Pancreas (tissue), 10 donors: ENCODE results near the gene RNF157. TPM values are rescaled to one million over a fixed set of nuclear protein-coding genes. Genes with fewer than 3 reads are reported as not detected.

ENCODE experiments used
- ATAC-seq, 4 donors: fragments of 200-7000 bp; cut with Tn5 transposase; one replicate each; pipeline versions ENCODE4 v1.8.0 to v1.9.1; 2020; ENCODE audit warnings: mild to moderate bottlenecking in 4 of 4, moderate library complexity in 4 of 4
- DNase-seq, 6 donors: peaks; one replicate each; pipeline ENCODE4 v3.0.0-alpha.2; 2020
- FAIRE-seq: peaks from 2 replicates; lab custom pipeline; 2012; peaks lifted over from hg19 to GRCh38; lab: Jason Lieb, UNC
- H3K27ac ChIP-seq, 4 donors: fragments of 200-600 bp; sonication (generic); 1 replicate in 3 of 4; 2 replicates in 1 of 4; pipeline versions ENCODE4 v1.5.0 to v1.8.0; 2020
- H3K27me3 ChIP-seq, 4 donors: fragments of 200-600 bp; one replicate each; pipeline ENCODE4 v1.8.0; 2021
- H3K36me3 ChIP-seq, 3 donors: fragments of 200-600 bp; sonication (generic) in 1 of 3; one replicate each; pipeline versions ENCODE4 v1.5.0 to v1.8.0; 2020 to 2021
- H3K4me1 ChIP-seq, 3 donors: fragments of 200-600 bp; one replicate each; pipeline ENCODE4 v1.8.0; 2021
- H3K4me3 ChIP-seq, 4 donors: fragments of 200-600 bp; sonication (generic) in 2 of 4; one replicate each; pipeline versions ENCODE4 v1.5.0 to v1.8.0; 2020 to 2021
- H3K9me3 ChIP-seq, 4 donors: fragments of 200-600 bp; one replicate each; pipeline ENCODE4 v1.8.0; 2021
- CTCF ChIP-seq, 4 donors: fragments of 200-600 bp; sonication (generic) in 3 of 4; IDR thresholded peaks; one replicate each; pipeline versions ENCODE4 v1.5.0 to v1.8.0; 2021; ENCODE audit warnings: antibody characterized with exemption in 4 of 4
- WGBS, 2 donors: extraction: QIAGEN DNeasy Blood & Tissue Kit; methylation state at CpG; one replicate each; pipeline ENCODE4 v1.1.7; 2013; 5-methylcytosine and 5-hydroxymethylcytosine counted together
- intact Hi-C, 3 donors: fragments of 100-400 bp; cut with DNase I; formaldehyde crosslinking; loops; one replicate each; pipeline versions ENCODE4 v1.11.1 to v1.14.2; 2022
- polyA plus RNA-seq, 2 donors: library from polyadenylated mRNA; stranded (reverse); fragments of 200-250 nt; gene quantifications; one replicate each; pipeline ENCODE4 v1.2.3, GENCODE V29; 2013
- total RNA-seq, 6 donors: library from RNA; stranded (reverse); fragmentation: NEBNext Ultra II Directional in 4 of 6; extraction: Animal tissue kit (Norgen Biotek cat#: 25700) in 4 of 6; gene quantifications; one replicate each; pipeline versions ENCODE4 v1.2.1 to v1.2.4, GENCODE V29; 2021 to 2023
- donor health status: healthy with polysubstance abuse.
- donor health status: DM: no; HTN: no; CAD: no; lungs with moderate emphysema.
- donor health status: DM: no; HTN: no; CAD: no.
- donor health status: control.
- donor health status: control.
- donor health status: Bipolar disorder and iron deficiency.
- donor health status: DM: yes; HTN: yes; CAD: no.
- donor health status: DM: no; HTN: no; CAD: no.
- donor health status: DM: no; HTN: no; CAD: no.
- donor health status: DM: yes; HTN: yes; CAD: no.

The RNF157 gene
- total and polyA plus RNA-seq, 8 donors, result 0.87 to 6.4 (median 3.3) TPM

GRCh38 chr17:76160896-76161528, 79.3 kb downstream of the RNF157 start:
- H3K9me3 ChIP-seq, result no peaks in the 10 kb centered on the region
- no peak overlapping the region for H3K27ac ChIP-seq
- no peak overlapping the region for H3K4me3 ChIP-seq
- DNase-seq, result no peak
- no peaks in the 10 kb centered on the region for H3K27me3 ChIP-seq
- intact Hi-C loops, result no loop called here
- WGBS, 2 donors, result 66 to 67% methylated on average over 8 of the region's 8 CpGs
- TF ChIP-seq CTCF (IDR thresholded peaks at IDR 0.05), result no peak
- H3K36me3 ChIP-seq, result no peaks in the 10 kb centered on the region
- ATAC-seq, result peak in 1 of 4 donors; percentile 31
- no peaks in the 10 kb centered on the region for H3K4me1 ChIP-seq
- FAIRE-seq, result no peak

GRCh38 chr17:76159157-76159556, 81.1 kb downstream of the RNF157 start:
- no peak for DNase-seq
- Histone ChIP-seq H3K9me3 (no peaks in the 10 kb centered on the region), H3K36me3 (no peaks in the 10 kb centered on the region), H3K4me1 (no peaks in the 10 kb centered on the region), H3K27ac (no peak overlapping the region), H3K27me3 (no peaks in the 10 kb centered on the region), H3K4me3 (no peak overlapping the region)
- ATAC-seq, result no peak
- FAIRE-seq, result no peak
- intact Hi-C loops, result no loop called here
- 75 to 84% methylated on average over 9 of the region's 9 CpGs for WGBS, 2 donors
- no peak for TF ChIP-seq CTCF (IDR thresholded peaks at IDR 0.05)

- H3K4me1 ChIP-seq, result no peaks in the 10 kb centered on the region
- no peak overlapping the region for H3K27ac ChIP-seq
- no peaks in the 10 kb centered on the region for H3K36me3 ChIP-seq
- no peak for ATAC-seq
- no peak for FAIRE-seq
- WGBS, 2 donors, result 79 to 83% methylated on average over 5 of the region's 5 CpGs
- H3K9me3 ChIP-seq, result no peaks in the 10 kb centered on the region
- no peak for DNase-seq
- H3K4me3 ChIP-seq, result no peak overlapping the region
- TF ChIP-seq CTCF (IDR thresholded peaks at IDR 0.05), result no peak
- intact Hi-C loops, result no loop called here
- H3K27me3 ChIP-seq, result no peaks in the 10 kb centered on the region
Observed at GRCh38 chr17:76157759-76158158, 82.5 kb downstream of the RNF157 start.

GRCh38 chr17:76156662-76156991, 83.7 kb downstream of the RNF157 start:
- DNase-seq, result no peak
- Histone ChIP-seq H3K4me1 (no peaks in the 10 kb centered on the region), H3K27ac (no peak overlapping the region), H3K36me3 (no peaks in the 10 kb centered on the region), H3K27me3 (no peaks in the 10 kb centered on the region), H3K4me3 (no peak overlapping the region), H3K9me3 (no peaks in the 10 kb centered on the region)
- FAIRE-seq, result no peak
- intact Hi-C loops, result no loop called here
- no peak for TF ChIP-seq CTCF (IDR thresholded peaks at IDR 0.05)
- no peak for ATAC-seq
- WGBS, 2 donors, result 79 to 83% methylated on average over 8 of the region's 8 CpGs

- Histone ChIP-seq H3K27me3 (no peaks in the 10 kb centered on the region), H3K4me1 (no peaks in the 10 kb centered on the region), H3K9me3 (no peaks in the 10 kb centered on the region), H3K4me3 (no peak overlapping the region), H3K36me3 (no peaks in the 10 kb centered on the region), H3K27ac (no peak overlapping the region)
- WGBS, 2 donors, result 76 to 79% methylated on average over 13 of the region's 13 CpGs
- intact Hi-C loops, result no loop called here
- FAIRE-seq (no peak), DNase-seq (no peak), ATAC-seq (peak in 2 of 4 donors; percentile 8 to 17)
- TF ChIP-seq CTCF (IDR thresholded peaks at IDR 0.05), result no peak
Observed at GRCh38 chr17:76155988-76156661, 84.2 kb downstream of the RNF157 start.
